ENCODE results near the gene ITPRIPL2.

Gene ITPRIPL2
- 2.1 to 5.7 (median 3.5) reads per million in 3 donors for total RNA-seq

GRCh38 chr16:19113577-19114358 is at the start of gene ITPRIPL2:
ITPRIPL2 (plus strand) TSS chr16:19113964; CDS start chr16:19114462, 498 bp downstream.
- DNase-seq: no peak
- H3K36me3 ChIP-seq (ENCODE audit: control insufficient read depth, insufficient read depth, low read length): no peaks in the 10 kb centered on the region
- H3K4me3 ChIP-seq (ENCODE audit: insufficient read depth, low read depth, low read length, poor library complexity, severe bottlenecking): no peak within 1 kb of the TSS
- no peak within 1 kb of the TSS for H3K27ac ChIP-seq (ENCODE audit: insufficient read depth, low read length, poor library complexity, severe bottlenecking)
- no peaks in the 10 kb centered on the region for H3K9me3 ChIP-seq (ENCODE audit: control insufficient read depth, low read length)
- H3K4me1 ChIP-seq (ENCODE audit: control insufficient read depth, insufficient read depth, low read length, poor library complexity, severe bottlenecking): no peaks in the 10 kb centered on the region
- H3K27me3 ChIP-seq (replicated peaks; ENCODE audit: control insufficient read depth, insufficient read depth, low read length, poor library complexity, severe bottlenecking): peaks cover 9% of the 10 kb centered on the region

- H3K4me1 ChIP-seq (ENCODE audit: control insufficient read depth, insufficient read depth, low read length, poor library complexity, severe bottlenecking): peaks cover 4% of the 10 kb centered on the region
- no peaks in the 10 kb centered on the region for H3K27me3 ChIP-seq (replicated peaks; ENCODE audit: control insufficient read depth, insufficient read depth, low read length, poor library complexity, severe bottlenecking)
- H3K9me3 ChIP-seq (ENCODE audit: control insufficient read depth, low read length): no peaks in the 10 kb centered on the region
- H3K27ac ChIP-seq (ENCODE audit: insufficient read depth, low read length, poor library complexity, severe bottlenecking): peak overlapping the region; percentile 100
- DNase-seq: no peak
- no peak overlapping the region for H3K4me3 ChIP-seq (ENCODE audit: insufficient read depth, low read depth, low read length, poor library complexity, severe bottlenecking)
- no peaks in the 10 kb centered on the region for H3K36me3 ChIP-seq (ENCODE audit: control insufficient read depth, insufficient read depth, low read length)
Observed at GRCh38 chr16:19066988-19067348, 46.8 kb upstream of the ITPRIPL2 start.

- Histone ChIP-seq H3K36me3 (ENCODE audit: control insufficient read depth, insufficient read depth, low read length) (no peaks in the 10 kb centered on the region), H3K4me3 (ENCODE audit: insufficient read depth, low read depth, low read length, poor library complexity, severe bottlenecking) (peak within 1 kb of the TSS; percentile 75), H3K27ac (ENCODE audit: insufficient read depth, low read length, poor library complexity, severe bottlenecking) (peak within 1 kb of the TSS; percentile 100), H3K27me3 (replicated peaks; ENCODE audit: control insufficient read depth, insufficient read depth, low read length, poor library complexity, severe bottlenecking) (no peaks in the 10 kb centered on the region), H3K9me3 (ENCODE audit: control insufficient read depth, low read length) (no peaks in the 10 kb centered on the region), H3K4me1 (ENCODE audit: control insufficient read depth, insufficient read depth, low read length, poor library complexity, severe bottlenecking) (peaks cover 4% of the 10 kb centered on the region)
- peak; percentile 97 to 98 (median 97) for DNase-seq
Observed at GRCh38 chr16:19067349-19068236, 46.2 kb upstream of the ITPRIPL2 start, which contains the start of gene COQ7. COQ7 (plus strand) TSS chr16:19067614; CDS start chr16:19067665, 51 bp downstream.

GRCh38 chr16:19068237-19068815 is 45.4 kb upstream of the ITPRIPL2 start:
- Histone ChIP-seq H3K36me3 (ENCODE audit: control insufficient read depth, insufficient read depth, low read length) (no peaks in the 10 kb centered on the region), H3K4me3 (ENCODE audit: insufficient read depth, low read depth, low read length, poor library complexity, severe bottlenecking) (peak overlapping the region; percentile 75), H3K27me3 (replicated peaks; ENCODE audit: control insufficient read depth, insufficient read depth, low read length, poor library complexity, severe bottlenecking) (no peaks in the 10 kb centered on the region), H3K4me1 (ENCODE audit: control insufficient read depth, insufficient read depth, low read length, poor library complexity, severe bottlenecking) (peaks cover 4% of the 10 kb centered on the region), H3K9me3 (ENCODE audit: control insufficient read depth, low read length) (no peaks in the 10 kb centered on the region), H3K27ac (ENCODE audit: insufficient read depth, low read length, poor library complexity, severe bottlenecking) (peak overlapping the region; percentile 100)
- no peak for DNase-seq

GRCh38 chr16:19071811-19072777 is 41.7 kb upstream of the ITPRIPL2 start:
- Histone ChIP-seq H3K4me3 (ENCODE audit: insufficient read depth, low read depth, low read length, poor library complexity, severe bottlenecking) (no peak overlapping the region), H3K36me3 (ENCODE audit: control insufficient read depth, insufficient read depth, low read length) (peaks cover 5% of the 10 kb centered on the region), H3K27ac (ENCODE audit: insufficient read depth, low read length, poor library complexity, severe bottlenecking) (no peak overlapping the region), H3K4me1 (ENCODE audit: control insufficient read depth, insufficient read depth, low read length, poor library complexity, severe bottlenecking) (peaks cover 1% of the 10 kb centered on the region), H3K9me3 (ENCODE audit: control insufficient read depth, low read length) (no peaks in the 10 kb centered on the region), H3K27me3 (replicated peaks; ENCODE audit: control insufficient read depth, insufficient read depth, low read length, poor library complexity, severe bottlenecking) (no peaks in the 10 kb centered on the region)
- peak; percentile 6 to 35 (median 19) for DNase-seq

GRCh38 chr16:19073344-19073743 is 40.4 kb upstream of the ITPRIPL2 start:
- Histone ChIP-seq H3K27ac (ENCODE audit: insufficient read depth, low read length, poor library complexity, severe bottlenecking) (no peak overlapping the region), H3K36me3 (ENCODE audit: control insufficient read depth, insufficient read depth, low read length) (peaks cover 5% of the 10 kb centered on the region), H3K4me3 (ENCODE audit: insufficient read depth, low read depth, low read length, poor library complexity, severe bottlenecking) (no peak overlapping the region), H3K27me3 (replicated peaks; ENCODE audit: control insufficient read depth, insufficient read depth, low read length, poor library complexity, severe bottlenecking) (no peaks in the 10 kb centered on the region), H3K4me1 (ENCODE audit: control insufficient read depth, insufficient read depth, low read length, poor library complexity, severe bottlenecking) (no peaks in the 10 kb centered on the region), H3K9me3 (ENCODE audit: control insufficient read depth, low read length) (no peaks in the 10 kb centered on the region)
- no peak for DNase-seq

GRCh38 chr16:19073863-19074262 is 39.9 kb upstream of the ITPRIPL2 start:
- H3K4me3 ChIP-seq (ENCODE audit: insufficient read depth, low read depth, low read length, poor library complexity, severe bottlenecking): no peak overlapping the region
- peaks cover 5% of the 10 kb centered on the region for H3K36me3 ChIP-seq (ENCODE audit: control insufficient read depth, insufficient read depth, low read length)
- H3K27ac ChIP-seq (ENCODE audit: insufficient read depth, low read length, poor library complexity, severe bottlenecking): no peak overlapping the region
- no peaks in the 10 kb centered on the region for H3K4me1 ChIP-seq (ENCODE audit: control insufficient read depth, insufficient read depth, low read length, poor library complexity, severe bottlenecking)
- DNase-seq: no peak
- no peaks in the 10 kb centered on the region for H3K27me3 ChIP-seq (replicated peaks; ENCODE audit: control insufficient read depth, insufficient read depth, low read length, poor library complexity, severe bottlenecking)
- H3K9me3 ChIP-seq (ENCODE audit: control insufficient read depth, low read length): no peaks in the 10 kb centered on the region

GRCh38 chr16:19075511-19075910 is 38.3 kb upstream of the ITPRIPL2 start:
- Histone ChIP-seq H3K4me3 (ENCODE audit: insufficient read depth, low read depth, low read length, poor library complexity, severe bottlenecking) (no peak overlapping the region), H3K4me1 (ENCODE audit: control insufficient read depth, insufficient read depth, low read length, poor library complexity, severe bottlenecking) (no peaks in the 10 kb centered on the region), H3K27ac (ENCODE audit: insufficient read depth, low read length, poor library complexity, severe bottlenecking) (no peak overlapping the region), H3K27me3 (replicated peaks; ENCODE audit: control insufficient read depth, insufficient read depth, low read length, poor library complexity, severe bottlenecking) (no peaks in the 10 kb centered on the region), H3K36me3 (ENCODE audit: control insufficient read depth, insufficient read depth, low read length) (peaks cover 5% of the 10 kb centered on the region), H3K9me3 (ENCODE audit: control insufficient read depth, low read length) (no peaks in the 10 kb centered on the region)
- DNase-seq: no peak

GRCh38 chr16:19077879-19078278 is 35.9 kb upstream of the ITPRIPL2 start:
- no peaks in the 10 kb centered on the region for H3K9me3 ChIP-seq (ENCODE audit: control insufficient read depth, low read length)
- no peaks in the 10 kb centered on the region for H3K27me3 ChIP-seq (replicated peaks; ENCODE audit: control insufficient read depth, insufficient read depth, low read length, poor library complexity, severe bottlenecking)
- no peak for DNase-seq
- no peak overlapping the region for H3K4me3 ChIP-seq (ENCODE audit: insufficient read depth, low read depth, low read length, poor library complexity, severe bottlenecking)
- H3K4me1 ChIP-seq (ENCODE audit: control insufficient read depth, insufficient read depth, low read length, poor library complexity, severe bottlenecking): no peaks in the 10 kb centered on the region
- H3K36me3 ChIP-seq (ENCODE audit: control insufficient read depth, insufficient read depth, low read length): peaks cover 5% of the 10 kb centered on the region
- H3K27ac ChIP-seq (ENCODE audit: insufficient read depth, low read length, poor library complexity, severe bottlenecking): no peak overlapping the region

Measured in effector memory CD4-positive, alpha-beta T cell (primary cell).